ENCODE results near the gene NACC2.

The NACC2 gene

GRCh38 chr9:136021872-136022681, 73.0 kb downstream of the NACC2 start:
- no peak for DNase-seq (ENCODE audit: low read depth)

- no peak for DNase-seq (ENCODE audit: low read depth)
Measured at GRCh38 chr9:136021171-136021871, 73.8 kb downstream of the NACC2 start.

GRCh38 chr9:136020671-136021070, 74.4 kb downstream of the NACC2 start:
- no peak for DNase-seq (ENCODE audit: low read depth)

- DNase-seq (ENCODE audit: low read depth) = no peak
Measured at GRCh38 chr9:136020206-136020605, 74.9 kb downstream of the NACC2 start.

- DNase-seq (ENCODE audit: low read depth) = no peak
Measured at GRCh38 chr9:136019681-136020060, 75.4 kb downstream of the NACC2 start.

GRCh38 chr9:136019041-136019680, 75.9 kb downstream of the NACC2 start:
- no peak for DNase-seq (ENCODE audit: low read depth)

- DNase-seq (ENCODE audit: low read depth) = no peak
Measured at GRCh38 chr9:136018257-136019031, 76.6 kb downstream of the NACC2 start.

GRCh38 chr9:136017289-136018190, 77.5 kb downstream of the NACC2 start:
- DNase-seq (ENCODE audit: low read depth) = no peak

- DNase-seq (ENCODE audit: low read depth) = no peak
Measured at GRCh38 chr9:136016572-136017288, 78.4 kb downstream of the NACC2 start.

- no peak for DNase-seq (ENCODE audit: low read depth)
Measured at GRCh38 chr9:136015656-136016571, 79.2 kb downstream of the NACC2 start.

GRCh38 chr9:136014924-136015633, 80.0 kb downstream of the NACC2 start:
- DNase-seq (ENCODE audit: low read depth) = no peak

GRCh38 chr9:136014147-136014923, 80.8 kb downstream of the NACC2 start:
- no peak for DNase-seq (ENCODE audit: low read depth)

GRCh38 chr9:136013524-136014034, 81.5 kb downstream of the NACC2 start:
- DNase-seq (ENCODE audit: low read depth) = no peak

- DNase-seq (ENCODE audit: low read depth) = no peak
Measured at GRCh38 chr9:136013116-136013515, 82.0 kb downstream of the NACC2 start.

- DNase-seq (ENCODE audit: low read depth) = no peak
Measured at GRCh38 chr9:136012651-136013050, 82.4 kb downstream of the NACC2 start.

- DNase-seq (ENCODE audit: low read depth) = no peak
Measured at GRCh38 chr9:136011703-136012496, 83.2 kb downstream of the NACC2 start.

- no peak for DNase-seq (ENCODE audit: low read depth)
Measured at GRCh38 chr9:136011376-136011702, 83.8 kb downstream of the NACC2 start.
